H1 (cell line): ENCODE results near the gene KCNH6. TPM values are rescaled to one million over a fixed set of nuclear protein-coding genes. Genes with fewer than 3 reads are reported as not detected.

Experiments
- CTCF ChIA-PET: fragments of 300-600 bp; sonication (Branson Sonifier 250); formaldehyde crosslinking; loops from one replicate; lab custom pipeline; 2021; ENCODE audit not compliant: partially characterized antibody; lab: Charles Lee
- POLR2A ChIA-PET: fragments of 300-600 bp; sonication (Branson Sonifier 250); formaldehyde crosslinking; loops from one replicate; lab custom pipeline; 2021; ENCODE audit warnings: inconsistent platforms; ENCODE audit not compliant: partially characterized antibody; lab: Charles Lee
- DNase-seq, 2 experiments: peaks; one replicate each; pipeline versions ENCODE4 v3.0.0 to v3.0.0-alpha.2; 2010 to 2022; ENCODE audit warnings: low spot score in 2 of 2, low read depth in 1 of 2, mixed read lengths in 1 of 2
- FAIRE-seq: peaks from 2 replicates; lab custom pipeline; 2011; peaks lifted over from hg19 to GRCh38; lab: Jason Lieb, UNC
- H2AFZ ChIP-seq: 2 replicates; pipeline ENCODE4 v1.8.1; 2012; ENCODE audit warnings: low read length, inconsistent platforms
- H2AK5ac ChIP-seq: 2 replicates; pipeline ENCODE4 v1.6.1; 2013; ENCODE audit warnings: low read depth, low read length
- H2BK120ac ChIP-seq: replicated peaks from 2 replicates; pipeline ENCODE3; 2013; ENCODE audit warnings: low read depth, low read length, inconsistent platforms
- H2BK12ac ChIP-seq: 2 replicates; pipeline ENCODE4 v1.6.1; 2013; ENCODE audit warnings: low read depth, low read length
- H2BK15ac ChIP-seq: 2 replicates; pipeline ENCODE4 v1.6.1; 2013; ENCODE audit warnings: low read length
- H2BK20ac ChIP-seq: 2 replicates; pipeline ENCODE4 v1.6.1; 2013; ENCODE audit warnings: low read length
- H2BK5ac ChIP-seq: 2 replicates; pipeline ENCODE4 v1.6.1; 2013; ENCODE audit warnings: low read depth, low read length
- H3K14ac ChIP-seq: 2 replicates; pipeline ENCODE4 v1.6.1; 2013; ENCODE audit warnings: inconsistent platforms; ENCODE audit not compliant: insufficient read length
- H3K18ac ChIP-seq: 2 replicates; pipeline ENCODE4 v1.6.1; 2013; ENCODE audit warnings: low read length; ENCODE audit errors: extremely low read depth
- H3K23ac ChIP-seq: 2 replicates; pipeline ENCODE4 v1.6.1; 2013; ENCODE audit warnings: inconsistent platforms; ENCODE audit not compliant: insufficient read length
- H3K23me2 ChIP-seq: 2 replicates; pipeline ENCODE4 v1.6.1; 2013; ENCODE audit warnings: low read depth, low read length
- H3K27ac ChIP-seq: 2 replicates; pipeline ENCODE4 v1.6.1; 2011; ENCODE audit warnings: low read depth, low read length, inconsistent platforms
- H3K27me3 ChIP-seq, 4 experiments: replicated peaks in 1 of 4; 1 replicate in 1 of 4; 2 replicates in 3 of 4; pipeline versions ENCODE4 v1.6.1 to v1.8.1; 2011 to 2013; ENCODE audit warnings: low read length in 3 of 4, mild to moderate bottlenecking in 3 of 4, inconsistent platforms in 2 of 4, mixed read lengths in 2 of 4, moderate library complexity in 1 of 4; ENCODE audit not compliant: control insufficient read depth in 3 of 4, insufficient read depth in 3 of 4; ENCODE audit errors: extremely low read depth in 1 of 4
- H3K36me3 ChIP-seq, 4 experiments: 2 replicates each; pipeline versions ENCODE4 v1.6.1 to v1.8.1; 2011 to 2013; ENCODE audit warnings: mild to moderate bottlenecking in 4 of 4, low read length in 3 of 4, moderate library complexity in 2 of 4, control low read depth in 1 of 4, inconsistent platforms in 1 of 4; ENCODE audit not compliant: insufficient read depth in 4 of 4, control insufficient read depth in 2 of 4
- H3K4ac ChIP-seq: replicated peaks from 2 replicates; pipeline ENCODE3; 2013; ENCODE audit warnings: low read length, low read depth, mixed read lengths, inconsistent platforms; ENCODE audit not compliant: insufficient read length
- H3K4me1 ChIP-seq, 4 experiments: replicated peaks in 1 of 4; 1 replicate in 1 of 4; 2 replicates in 3 of 4; pipeline versions ENCODE4 v1.6.1 to v1.8.1; 2011 to 2013; ENCODE audit warnings: low read length in 3 of 4, inconsistent platforms in 2 of 4, mixed read lengths in 1 of 4; ENCODE audit not compliant: insufficient read depth in 4 of 4, control insufficient read depth in 3 of 4
- H3K4me2 ChIP-seq, 2 experiments: 2 replicates each; pipeline versions ENCODE4 v1.6.1 to v1.8.1; 2011 to 2013; ENCODE audit warnings: low read depth in 2 of 2, low read length in 2 of 2, control low read depth in 1 of 2, inconsistent platforms in 1 of 2, mild to moderate bottlenecking in 1 of 2; ENCODE audit not compliant: insufficient read depth in 1 of 2
- H3K4me3 ChIP-seq, 4 experiments: fragments of 200-600, 300-600 bp in 1 of 4; sonication (generic), shearing (Covaris generic), sonication (Bioruptor Twin) in 1 of 4; 2 replicates each; pipeline versions ENCODE4 v1.5.1 to v1.8.1; 2011 to 2016; ENCODE audit warnings: low read length in 4 of 4, low read depth in 3 of 4, control low read depth in 2 of 4, inconsistent platforms in 2 of 4, mild to moderate bottlenecking in 2 of 4, mixed read lengths in 1 of 4, moderate library complexity in 1 of 4; ENCODE audit not compliant: insufficient read depth in 2 of 4; ENCODE audit errors: extremely low read depth in 1 of 4
- H3K56ac ChIP-seq: replicated peaks from 2 replicates; pipeline ENCODE3; 2013; ENCODE audit warnings: low read depth, mild to moderate bottlenecking, mixed read lengths, low read length, inconsistent platforms; ENCODE audit not compliant: insufficient read length
- H3K79me1 ChIP-seq: 2 replicates; pipeline ENCODE4 v1.6.1; 2013; ENCODE audit warnings: low read depth, low read length, control low read depth
- H3K79me2 ChIP-seq, 2 experiments: 2 replicates each; pipeline versions ENCODE4 v1.6.1 to v1.8.1; 2012 to 2013; ENCODE audit warnings: low read length in 2 of 2, mild to moderate bottlenecking in 2 of 2, inconsistent platforms in 1 of 2; ENCODE audit not compliant: insufficient read depth in 2 of 2, control insufficient read depth in 1 of 2
- H3K9ac ChIP-seq, 4 experiments: replicated peaks in 1 of 4; 1 replicate in 1 of 4; 2 replicates in 3 of 4; pipeline versions ENCODE4 v1.6.1 to v1.8.1; 2011 to 2013; ENCODE audit warnings: low read depth in 3 of 4, low read length in 3 of 4, control low read depth in 2 of 4, mild to moderate bottlenecking in 2 of 4, moderate library complexity in 2 of 4, inconsistent platforms in 1 of 4; ENCODE audit errors: extremely low read depth in 1 of 4
- H3K9me3 ChIP-seq, 2 experiments: 2 replicates each; pipeline versions ENCODE4 v1.6.1 to v1.8.1; 2012 to 2013; ENCODE audit warnings: mild to moderate bottlenecking in 2 of 2, moderate library complexity in 2 of 2, control low read depth in 1 of 2, inconsistent platforms in 1 of 2, low read depth in 1 of 2, low read length in 1 of 2, mixed read lengths in 1 of 2; ENCODE audit not compliant: insufficient read depth in 2 of 2
- H4K20me1 ChIP-seq, 2 experiments: replicated peaks in 1 of 2; 2 replicates each; pipeline versions ENCODE3 to v1.8.1; 2011 to 2013; ENCODE audit warnings: inconsistent platforms in 2 of 2, low read length in 2 of 2, mild to moderate bottlenecking in 1 of 2; ENCODE audit not compliant: insufficient read depth in 2 of 2, control insufficient read depth in 1 of 2
- H4K5ac ChIP-seq: 2 replicates; pipeline ENCODE4 v1.6.1; 2013; ENCODE audit warnings: low read length, low read depth, mixed read lengths, inconsistent platforms; ENCODE audit not compliant: insufficient read length
- H4K8ac ChIP-seq: 2 replicates; pipeline ENCODE4 v1.8.0; 2013; ENCODE audit warnings: mild to moderate bottlenecking, moderate library complexity, low read length, inconsistent platforms; ENCODE audit not compliant: insufficient read depth; ENCODE audit errors: extremely low read depth
- H4K91ac ChIP-seq: replicated peaks from 2 replicates; pipeline ENCODE3; 2013; ENCODE audit warnings: low read length, mixed read lengths, inconsistent platforms; ENCODE audit not compliant: insufficient read length
- GABPA ChIP-seq: IDR thresholded peaks from 2 replicates; pipeline ENCODE4 v1.6.1; 2011; ENCODE audit warnings: mild to moderate bottlenecking, low read length, moderate library complexity, borderline replicate concordance; ENCODE audit not compliant: insufficient read depth
- HDAC2 ChIP-seq, 2 experiments: fragments of 300-600 bp in 1 of 2; sonication (generic) in 1 of 2; IDR thresholded peaks; 2 replicates each; pipeline ENCODE4 v1.6.1; 2011 to 2012; ENCODE audit warnings: low read depth in 2 of 2, low read length in 2 of 2, mild to moderate bottlenecking in 2 of 2, moderate library complexity in 2 of 2, borderline replicate concordance in 1 of 2, inconsistent platforms in 1 of 2
- JUND ChIP-seq: IDR thresholded peaks from 2 replicates; pipeline ENCODE4 v1.6.1; 2011; ENCODE audit warnings: mild to moderate bottlenecking, improper control_type of control experiment, low read length
- KDM1A ChIP-seq: fragments of 200-600, 300-600 bp; sonication (generic); IDR thresholded peaks from 2 replicates; pipeline ENCODE4 v1.7.1; 2016; ENCODE audit warnings: mild to moderate bottlenecking, low read length, borderline replicate concordance
- KDM5A ChIP-seq: fragments of 200-600 bp; IDR thresholded peaks from 2 replicates; pipeline ENCODE4 v1.7.1; 2012; ENCODE audit warnings: mild to moderate bottlenecking, low read length, inconsistent platforms, mixed read lengths
- NRF1 ChIP-seq: IDR thresholded peaks from 2 replicates; pipeline ENCODE4 v1.6.1; 2011; ENCODE audit warnings: mild to moderate bottlenecking, low read depth, low read length, improper control_type of control experiment
- SP4 ChIP-seq: IDR thresholded peaks from 2 replicates; pipeline ENCODE4 v1.6.1; 2012; ENCODE audit warnings: low read length, inconsistent platforms
- TCF12 ChIP-seq: IDR thresholded peaks from 2 replicates; pipeline ENCODE4 v1.6.1; 2011; ENCODE audit warnings: low read depth, mild to moderate bottlenecking, low read length
- YY1 ChIP-seq: IDR thresholded peaks from 2 replicates; pipeline ENCODE4 v1.6.1; 2011; ENCODE audit warnings: low read depth, mild to moderate bottlenecking, low read length
- ZNF274 ChIP-seq: IDR thresholded peaks from 2 replicates; pipeline ENCODE4 v1.7.0; 2012; ENCODE audit warnings: low read length, borderline replicate concordance; ENCODE audit errors: extremely low read depth
- WGBS, 2 experiments: shearing (Covaris generic) in 1 of 2; methylation state at CpG; one replicate each; pipeline versions ENCODE4 v1.1.6 to v1.1.7; 2013 to 2015; ENCODE audit warnings: low lambda C conversion rate in 2 of 2, mixed read lengths in 2 of 2, inconsistent platforms in 1 of 2, low coverage in 1 of 2, missing lambda C conversion rate in 1 of 2; ENCODE audit not compliant: insufficient replicate concordance in 2 of 2, insufficient coverage in 1 of 2, insufficient read length in 1 of 2; ENCODE audit errors: extremely low coverage in 1 of 2, missing lambda C conversion rate in 1 of 2; 5-methylcytosine and 5-hydroxymethylcytosine counted together
- polyA plus RNA-seq, 7 experiments: library from polyadenylated mRNA; depleted of rRNA in 3 of 7; stranded (reverse) in 5 of 7; unstranded in 2 of 7; fragments of >200 nt in 5 of 7; fragments of 200-250 nt in 2 of 7; gene quantifications; 1 replicate in 5 of 7; 2 replicates in 1 of 7; 4 replicates in 1 of 7; pipeline versions ENCODE4 v1.2.1 to v1.2.3, GENCODE V29; 2011 to 2013; ENCODE audit warnings: missing spikeins in 2 of 7, mixed read lengths in 2 of 7
- total RNA-seq: library from RNA; stranded (reverse); fragmentation: NEBNext Ultra II Directional; extraction: Animal tissue kit (Norgen Biotek cat#: 25700); gene quantifications from 2 replicates; pipeline ENCODE4 v1.2.1, GENCODE V29; 2021

KCNH6 gene
- total and polyA plus RNA-seq, 2 of the 8 experiments (the other 6 are each of a cell fraction or from before 2014, with no cell fraction given): 1.8 to 3.6 TPM

DNA sequence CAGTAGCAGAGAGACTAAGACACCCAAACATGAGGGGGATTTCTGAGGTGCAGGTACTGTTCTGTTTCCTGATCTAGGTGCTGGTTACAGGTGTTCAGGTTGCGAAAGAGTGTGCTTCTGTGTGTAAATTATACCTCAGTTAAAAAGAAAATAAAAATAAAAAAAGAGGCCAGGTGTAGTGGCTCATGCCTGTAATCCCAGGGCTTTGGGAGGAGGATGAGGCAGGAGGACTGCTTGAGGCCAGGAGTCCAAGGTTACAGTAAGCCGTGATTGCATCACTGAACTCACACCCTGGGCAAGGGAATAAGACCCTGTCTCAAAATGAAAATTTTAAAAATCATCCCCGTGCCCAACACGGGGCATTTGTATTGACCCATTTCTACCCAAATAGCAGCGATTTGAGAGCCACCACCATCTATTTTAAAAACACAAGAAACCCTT lies 23.9 kb downstream of the KCNH6 start:
- H3K18ac ChIP-seq: no peak overlapping the region
- no peak overlapping the region for H3K56ac ChIP-seq
- peaks cover 2 to 12% of the 10 kb centered on the region in 2 experiments for H3K79me2 ChIP-seq
- no peak overlapping the region for H3K4me2 ChIP-seq
- H3K9ac ChIP-seq: no peak overlapping the region
- CTCF ChIA-PET: interaction anchor here (1.1 kb wide), 1 partner anchor 9 kb away, joined by 3 read pairs; no protein-coding TSS in a partner anchor
- peaks cover 0 to 2% of the 10 kb centered on the region in 2 experiments for H4K20me1 ChIP-seq
- H3K4ac ChIP-seq: no peak overlapping the region
- H2BK12ac ChIP-seq: no peak overlapping the region
- H2BK120ac ChIP-seq: no peak overlapping the region
- no peak overlapping the region for H4K5ac ChIP-seq
- no peak overlapping the region for H2AFZ ChIP-seq
- TF ChIP-seq GABPA (no peak), HDAC2 (IDR thresholded peaks at IDR 0.05; ENCODE audit: borderline replicate concordance in 1 of 2, low read depth in 2 of 2, low read length in 2 of 2) (no peak), JUND (no peak), KDM1A (no peak), ZNF274 (no peak), KDM5A (no peak), TCF12 (no peak), NRF1 (no peak), YY1 (no peak), SP4 (no peak)
- TF ChIP-seq, all 59 proteins: peak for 0
- Histone ChIP-seq H3K4me3 (no peak overlapping the region), H2AK5ac (no peak overlapping the region), H3K27me3 (no peaks in the 10 kb centered on the region), H3K23me2 (peaks cover 11% of the 10 kb centered on the region; the same call in 1 of the 2 replicates), H3K14ac (no peak overlapping the region), H2BK15ac (no peak overlapping the region), H3K23ac (no peak overlapping the region), H3K27ac (no peak overlapping the region), H3K4me1 (peaks cover 0 to 9% (median 5%) of the 10 kb centered on the region in 4 experiments; a peak in 5 of 7 replicates), H3K9me3 (no peaks in the 10 kb centered on the region), H4K8ac (no peak overlapping the region), H3K36me3 (no peaks in the 10 kb centered on the region), H2BK5ac (no peak overlapping the region), H3K79me1 (peaks cover 2% of the 10 kb centered on the region; the same call in 1 of the 2 replicates), H2BK20ac (no peak overlapping the region), H4K91ac (no peak overlapping the region)
- POLR2A ChIA-PET: no interaction called here
- WGBS, 2 experiments: 71% methylated on average over 5 of the region's 5 CpGs; no CpG with 5 or more reads in 1 of the 2 experiments
- no peak for FAIRE-seq
- DNase-seq: no peak
